HG02571 (cell line): ENCODE results near the gene CDH23.

Source experiments
- ATAC-seq: cut with Tn5 transposase; IDR thresholded peaks from one replicate; pipeline ENCODE4 v1.9.1; 2021; ENCODE audit warnings: mild to moderate bottlenecking, moderate library complexity; ENCODE audit not compliant: unreplicated experiment

CDH23 gene

GRCh38 chr10:71695502-71696476 is 299.1 kb downstream of the CDH23 start:
- no peak for ATAC-seq

GRCh38 chr10:71696628-71697326 is 300.1 kb downstream of the CDH23 start:
- ATAC-seq = no peak

GRCh38 chr10:71697938-71698709 is 301.4 kb downstream of the CDH23 start:
- ATAC-seq = no peak

GRCh38 chr10:71698737-71699136 is 302.0 kb downstream of the CDH23 start:
- ATAC-seq = no peak

GRCh38 chr10:71700731-71701368 is 304.1 kb downstream of the CDH23 start:
- ATAC-seq = no peak

- ATAC-seq = no peak
Observed at GRCh38 chr10:71701496-71702132, 304.9 kb downstream of the CDH23 start.

- ATAC-seq = no peak
Observed at GRCh38 chr10:71703577-71703976, 306.9 kb downstream of the CDH23 start.

- no peak for ATAC-seq
Observed at GRCh38 chr10:71704816-71705215, 308.1 kb downstream of the CDH23 start.

- ATAC-seq = no peak
Observed at GRCh38 chr10:71705582-71705981, 308.9 kb downstream of the CDH23 start.

- ATAC-seq = no peak
Observed at GRCh38 chr10:71706216-71707121, 309.7 kb downstream of the CDH23 start.

- no peak for ATAC-seq
Observed at GRCh38 chr10:71707240-71707789, 310.6 kb downstream of the CDH23 start.

GRCh38 chr10:71708301-71708703 is 311.6 kb downstream of the CDH23 start:
- no peak for ATAC-seq

- ATAC-seq = no peak
Observed at GRCh38 chr10:71708897-71709882, 312.5 kb downstream of the CDH23 start.

GRCh38 chr10:71710519-71710918 is 313.8 kb downstream of the CDH23 start:
- no peak for ATAC-seq

- ATAC-seq = no peak
Observed at GRCh38 chr10:71711052-71711623, 314.4 kb downstream of the CDH23 start.

- no peak for ATAC-seq
Observed at GRCh38 chr10:71712170-71712569, 315.4 kb downstream of the CDH23 start.

- no peak for ATAC-seq
Observed at GRCh38 chr10:71712572-71713134, 315.9 kb downstream of the CDH23 start.
